Measurements from ENCODE around the gene PTPRK.

Gene PTPRK

GRCh38 chr6:128350416-128351254, 169.8 kb downstream of the PTPRK start:
- no peak for DNase-seq (ENCODE audit: low read depth in 4 of 4, low spot score in 1 of 4)

GRCh38 chr6:128347123-128347522, 173.3 kb downstream of the PTPRK start:
- DNase-seq (ENCODE audit: low read depth in 4 of 4, low spot score in 1 of 4) = no peak

GRCh38 chr6:128346569-128346968, 173.8 kb downstream of the PTPRK start:
- no peak for DNase-seq (ENCODE audit: low read depth in 4 of 4, low spot score in 1 of 4)

GRCh38 chr6:128345278-128345677, 175.1 kb downstream of the PTPRK start:
- no peak for DNase-seq (ENCODE audit: low read depth in 4 of 4, low spot score in 1 of 4)

- DNase-seq (ENCODE audit: low read depth in 4 of 4, low spot score in 1 of 4) = no peak
These were observed 176.7 kb downstream of the PTPRK start for GRCh38 chr6:128343706-128344105.

- DNase-seq (ENCODE audit: low read depth in 4 of 4, low spot score in 1 of 4) = no peak
These were observed 180.6 kb downstream of the PTPRK start for GRCh38 chr6:128339635-128340450.

- DNase-seq (ENCODE audit: low read depth in 4 of 4, low spot score in 1 of 4) = no peak
These were observed 182.8 kb downstream of the PTPRK start for GRCh38 chr6:128337619-128338018.

GRCh38 chr6:128336436-128337095, 183.8 kb downstream of the PTPRK start:
- DNase-seq (ENCODE audit: low read depth in 4 of 4, low spot score in 1 of 4) = no peak

- no peak for DNase-seq (ENCODE audit: low read depth in 4 of 4, low spot score in 1 of 4)
These were observed 184.4 kb downstream of the PTPRK start for GRCh38 chr6:128335963-128336362.

GRCh38 chr6:128333581-128334223, 186.7 kb downstream of the PTPRK start:
- DNase-seq (ENCODE audit: low read depth in 4 of 4, low spot score in 1 of 4) = no peak

GRCh38 chr6:128327890-128328289, 192.5 kb downstream of the PTPRK start:
- DNase-seq (ENCODE audit: low read depth in 4 of 4, low spot score in 1 of 4) = peak in 1 of 4 experiments; percentile 2

GRCh38 chr6:128323011-128323410, 197.4 kb downstream of the PTPRK start:
- no peak for DNase-seq (ENCODE audit: low read depth in 4 of 4, low spot score in 1 of 4)

- DNase-seq (ENCODE audit: low read depth in 4 of 4, low spot score in 1 of 4) = no peak
These were observed 200.5 kb downstream of the PTPRK start for GRCh38 chr6:128319946-128320345.

GRCh38 chr6:128319157-128319556, 201.2 kb downstream of the PTPRK start:
- no peak for DNase-seq (ENCODE audit: low read depth in 4 of 4, low spot score in 1 of 4)

- no peak for DNase-seq (ENCODE audit: low read depth in 4 of 4, low spot score in 1 of 4)
These were observed 204.0 kb downstream of the PTPRK start for GRCh38 chr6:128316258-128316929.

GRCh38 chr6:128314190-128314589, 206.2 kb downstream of the PTPRK start:
- DNase-seq (ENCODE audit: low read depth in 4 of 4, low spot score in 1 of 4) = no peak

GRCh38 chr6:128311944-128312570, 208.3 kb downstream of the PTPRK start:
- no peak for DNase-seq (ENCODE audit: low read depth in 4 of 4, low spot score in 1 of 4)

GRCh38 chr6:128310451-128310850, 209.9 kb downstream of the PTPRK start:
- no peak for DNase-seq (ENCODE audit: low read depth in 4 of 4, low spot score in 1 of 4)

- DNase-seq (ENCODE audit: low read depth in 4 of 4, low spot score in 1 of 4) = no peak
These were observed 212.7 kb downstream of the PTPRK start for GRCh38 chr6:128307671-128308070.

GRCh38 chr6:128305976-128306375, 214.4 kb downstream of the PTPRK start:
- DNase-seq (ENCODE audit: low read depth in 4 of 4, low spot score in 1 of 4) = no peak
